ENCODE data around the gene CSF1R. TPM values are rescaled to one million over a fixed set of nuclear protein-coding genes. Genes with fewer than 3 reads are reported as not detected.

CSF1R gene
- total RNA-seq, 2 experiments from 2014 or later, result not detected

Other genes with a start within 250 kb of the CSF1R start
- not detected for gene PDE6A, start 141.8 kb downstream of the CSF1R start, total RNA-seq
- gene SLC26A2, start 125.8 kb downstream of the CSF1R start, total RNA-seq, result 1 to 10 TPM; 6.6 TPM
- 1 to 10 TPM; 1.7 to 1.9 TPM for gene TIGD6, start 85.9 kb downstream of the CSF1R start, total RNA-seq
- gene HMGXB3, start 85.8 kb downstream of the CSF1R start, total RNA-seq, result 10 to 100 TPM; 36.7 to 38.3 TPM
- gene PDGFRB, start 69.3 kb upstream of the CSF1R start, total RNA-seq, result 1 to 10 TPM; 1.1 to 1.5 TPM
- gene CDX1, start 80.2 kb upstream of the CSF1R start, total RNA-seq, result not detected
- gene SLC6A7, start 103.5 kb upstream of the CSF1R start, total RNA-seq, result not detected
- gene CAMK2A, start 203.2 kb upstream of the CSF1R start, total RNA-seq, result not detected
- not detected for gene ARSI, start 216.4 kb upstream of the CSF1R start, total RNA-seq

Measured in activated naive CD8-positive, alpha-beta T cell treated with anti-CD3 and anti-CD28 coated beads for 36 hours (primary cell).